C1 segment of cervical spinal cord (tissue), 14 donors: ENCODE data around the gene CCBE1.
A peak's percentile ranks its signal among the peaks of the same experiment; 100 is the strongest.
"Not testable (repeated sequence)": the region's sequence is repeated elsewhere in the genome, so short reads cannot be mapped to it uniquely, and the experiment has no call there.

Experiments
- DNase-seq, 14 donors: peaks; one replicate each; lab custom pipeline; 2025; lab: John Stamatoyannopoulos, UW

The CCBE1 gene

GRCh38 chr18:59684777-59685176, 12.4 kb downstream of the CCBE1 start:
- DNase-seq: no peak

GRCh38 chr18:59681521-59682004, 15.7 kb downstream of the CCBE1 start:
- DNase-seq: no peak

DNA sequence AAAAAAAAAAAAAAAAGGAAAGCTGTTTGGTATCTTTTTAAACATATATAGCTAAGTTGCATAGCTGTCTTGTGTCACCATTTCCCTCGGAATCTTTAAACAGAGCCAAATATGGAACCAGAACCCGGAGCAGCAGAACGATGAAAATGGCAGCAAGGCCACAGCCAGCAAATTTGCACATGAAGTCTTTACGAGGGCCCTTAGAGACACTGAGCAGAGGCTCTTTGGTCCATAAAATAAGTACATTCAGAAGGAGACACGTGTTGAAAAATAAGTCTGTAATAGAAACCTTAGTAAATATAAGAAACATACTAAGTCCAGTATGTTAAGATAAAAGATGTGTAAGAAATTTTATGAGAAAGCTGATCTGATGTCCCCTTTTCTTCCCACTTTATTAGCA, 16.2 kb downstream of the CCBE1 start:
- DNase-seq: no peak

- no peak for DNase-seq
These were observed 21.9 kb downstream of the CCBE1 start for GRCh38 chr18:59675346-59675745.

DNA sequence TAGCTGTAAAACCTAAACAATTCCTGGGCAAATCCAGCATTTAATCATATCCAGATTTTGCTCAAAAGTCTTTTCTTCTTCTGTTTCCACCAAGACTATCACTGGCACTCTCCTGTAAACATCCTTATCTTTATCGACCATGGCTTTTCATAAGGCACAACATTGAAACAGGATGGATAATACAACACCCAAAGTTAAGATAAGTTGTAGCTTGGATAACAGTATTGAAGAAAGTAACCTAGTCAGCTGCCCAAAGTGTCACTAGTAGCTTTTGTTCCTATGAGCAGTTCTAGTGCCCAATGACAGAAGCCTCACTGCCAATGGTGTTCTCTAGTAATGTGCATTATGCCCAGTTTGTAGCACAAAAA, 22.3 kb downstream of the CCBE1 start:
- no peak for DNase-seq

GRCh38 chr18:59674186-59674902, 22.9 kb downstream of the CCBE1 start:
- DNase-seq: no peak

DNA sequence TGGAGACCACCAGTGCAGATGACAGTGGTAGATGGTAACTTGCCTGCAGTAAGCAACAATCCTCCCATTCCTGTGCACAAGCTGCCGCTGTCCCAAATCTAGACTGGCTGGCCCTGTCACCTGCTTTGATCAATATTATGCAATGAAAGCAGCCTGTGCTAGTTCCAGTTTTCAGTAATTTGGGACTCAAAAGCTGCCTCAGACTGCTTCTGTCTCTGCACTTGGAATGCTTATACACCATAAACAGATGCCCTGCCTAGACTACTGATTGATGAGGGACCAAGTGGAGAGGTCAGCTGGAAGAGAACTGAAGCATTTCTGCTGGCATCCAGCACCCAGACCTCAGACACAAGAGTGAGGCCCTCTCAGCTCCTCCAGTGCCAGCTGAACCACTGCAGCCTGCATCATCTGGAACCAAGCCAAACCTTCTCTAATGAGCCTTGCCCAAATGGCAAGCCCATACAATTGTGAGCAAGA, 24.9 kb downstream of the CCBE1 start:
- DNase-seq: peak in 3 of 14 donors; percentile 4 to 31 (median 16)

DNA sequence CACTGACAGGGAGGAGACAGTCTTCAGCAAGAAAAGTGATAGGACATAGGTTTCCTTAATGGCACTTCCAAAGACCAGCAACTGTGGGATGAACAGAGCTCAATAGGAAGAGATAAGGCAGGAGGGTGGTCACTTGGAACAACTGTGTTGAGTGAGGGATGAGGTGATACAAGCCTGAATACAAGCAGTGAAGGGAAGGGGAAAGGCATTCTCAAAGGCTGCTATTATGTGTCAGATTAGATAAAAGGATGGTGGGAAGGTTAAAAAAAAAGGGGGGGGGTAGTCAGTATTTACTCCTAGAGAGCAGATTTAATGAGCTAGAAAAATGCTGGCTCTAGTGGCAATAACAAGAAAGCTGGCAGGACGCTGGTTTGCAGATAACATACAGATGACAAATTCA, 25.7 kb downstream of the CCBE1 start:
- no peak for DNase-seq

DNA sequence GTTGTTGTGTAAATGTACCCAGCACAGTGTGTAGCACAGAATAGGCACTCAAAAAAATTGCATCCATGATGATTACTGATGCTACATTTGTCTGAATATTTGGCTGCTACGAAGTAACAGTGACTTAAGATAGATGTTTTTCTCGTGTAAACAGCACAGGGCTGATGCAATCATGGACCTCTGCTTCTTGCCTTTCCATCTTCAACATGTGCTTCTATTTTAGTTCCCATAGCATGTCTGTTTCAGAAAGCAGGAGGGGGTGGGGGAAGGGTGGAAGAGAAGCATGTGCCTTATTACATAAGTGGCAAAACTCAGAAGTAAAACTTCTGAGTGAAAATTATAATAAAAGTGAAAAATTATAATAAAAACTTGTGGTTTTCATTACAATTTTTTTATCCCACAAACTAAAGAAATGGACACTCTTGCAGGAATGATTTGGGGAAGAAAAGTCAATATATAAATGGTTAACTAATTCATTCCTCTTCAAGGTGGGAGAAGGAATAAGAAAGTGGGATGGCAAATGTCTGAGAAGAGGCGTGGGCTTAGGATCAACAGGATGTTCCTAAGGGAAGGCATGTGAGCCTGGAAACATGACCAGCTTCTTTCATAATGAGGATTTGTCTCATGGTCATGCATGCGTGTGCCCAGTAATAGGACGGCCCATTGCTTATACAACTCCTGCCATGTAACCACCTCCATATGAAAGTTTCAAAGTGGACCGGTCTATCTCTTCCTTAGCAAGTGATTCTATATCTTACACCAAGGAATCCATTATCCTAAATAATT, 27.2 kb downstream of the CCBE1 start:
- no peak for DNase-seq

GRCh38 chr18:59667488-59667887, 29.7 kb downstream of the CCBE1 start:
- DNase-seq: no peak

DNA sequence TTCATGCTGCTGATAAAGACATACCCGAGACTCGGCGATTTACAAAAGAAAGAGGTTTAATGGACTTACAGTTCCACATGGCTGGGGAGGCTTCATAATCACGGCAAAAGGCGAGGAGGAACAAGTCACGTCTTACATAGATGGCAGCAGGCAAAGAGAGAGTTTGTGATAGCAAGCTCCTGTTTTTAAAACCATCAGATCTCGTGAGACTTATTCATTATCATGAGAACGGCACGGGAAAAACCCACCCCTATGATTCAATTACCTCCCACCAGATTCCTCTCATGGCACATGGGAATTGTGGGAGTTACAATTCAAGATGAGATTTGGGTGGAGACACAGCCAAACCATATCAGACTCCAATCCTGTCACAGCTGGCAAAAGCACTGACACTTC, 31.2 kb downstream of the CCBE1 start:
- DNase-seq: not testable (repeated sequence)

- DNase-seq: no peak
These were observed 31.9 kb downstream of the CCBE1 start for GRCh38 chr18:59665057-59666006.

GRCh38 chr18:59664329-59664728, 32.9 kb downstream of the CCBE1 start:
- no peak for DNase-seq

GRCh38 chr18:59663096-59663495, 34.1 kb downstream of the CCBE1 start:
- DNase-seq: no peak

GRCh38 chr18:59661891-59662701, 35.1 kb downstream of the CCBE1 start:
- DNase-seq: no peak

- DNase-seq: no peak
These were observed 36.2 kb downstream of the CCBE1 start for GRCh38 chr18:59660786-59661743.

DNA sequence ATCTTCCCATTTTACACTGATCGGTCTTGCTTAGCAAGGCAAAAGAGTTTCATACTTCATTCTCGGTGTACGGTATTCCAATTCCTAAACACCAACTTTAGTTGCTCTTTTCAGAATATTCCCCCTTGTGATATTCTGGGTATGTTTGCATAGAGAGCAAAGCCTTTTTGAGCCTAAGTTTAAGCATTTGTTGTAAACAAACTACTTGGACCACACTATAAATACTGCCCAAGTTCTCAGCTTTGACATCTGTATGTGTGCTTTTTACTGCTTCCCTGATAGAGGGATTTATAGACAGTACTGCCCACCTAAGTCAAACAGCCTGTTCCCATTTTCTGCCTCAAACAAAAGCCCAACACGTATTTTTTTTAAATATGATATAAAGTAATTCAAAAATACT, 36.9 kb downstream of the CCBE1 start:
- no peak for DNase-seq

DNA sequence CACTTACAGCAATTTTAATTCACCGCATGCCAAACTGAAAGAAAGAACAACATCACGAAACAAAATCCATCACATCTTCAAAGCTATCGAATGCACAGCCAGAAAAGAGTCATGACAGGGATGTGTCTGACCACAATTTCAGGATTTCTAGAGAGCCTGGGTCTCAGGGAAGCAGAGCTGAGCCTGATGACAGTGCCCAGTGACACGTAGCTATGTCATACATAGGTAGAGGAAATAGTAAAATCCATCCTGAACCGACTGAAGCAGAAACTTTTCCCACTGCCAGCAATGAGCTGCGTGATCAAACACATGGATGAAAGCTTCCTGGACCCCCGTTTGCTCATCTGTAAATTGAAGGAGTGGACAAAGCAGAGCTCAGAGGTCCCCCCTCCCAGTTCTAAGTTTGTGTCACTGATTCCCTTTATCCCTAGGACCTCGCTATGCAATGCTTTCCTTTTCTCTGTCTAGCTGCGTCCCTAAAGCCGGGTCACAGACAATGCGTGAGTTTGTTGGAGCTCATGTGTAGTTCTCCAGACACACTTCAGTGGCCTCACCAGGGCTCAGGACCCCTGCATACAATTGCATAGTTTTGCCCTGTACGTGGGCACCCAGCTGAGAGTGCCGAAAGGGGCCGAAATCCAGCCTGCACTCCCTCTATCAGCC, 37.6 kb downstream of the CCBE1 start:
- DNase-seq: no peak

DNA sequence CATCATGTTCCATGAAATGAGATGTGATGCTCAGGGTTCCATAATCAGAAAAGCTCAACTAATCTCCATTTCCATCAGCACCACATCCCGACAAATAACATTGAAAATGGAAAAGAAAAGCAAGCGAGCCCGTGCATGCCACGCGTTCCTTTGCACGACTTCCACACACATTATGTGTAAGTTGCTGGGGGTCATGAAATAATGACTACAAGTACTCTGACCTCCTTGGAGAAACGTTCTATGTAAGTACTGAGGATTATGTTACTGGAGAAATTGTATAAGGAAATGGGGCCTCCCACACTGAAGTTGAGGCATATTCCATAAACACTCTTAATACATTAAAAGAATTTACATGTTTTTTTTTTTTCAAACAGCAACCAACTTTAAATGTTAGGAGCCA, 38.3 kb downstream of the CCBE1 start:
- no peak for DNase-seq
